GM19351 (cell line): ENCODE measurements around the gene PCBP3.

Experiments
- ATAC-seq: cut with Tn5 transposase; IDR thresholded peaks from one replicate; pipeline ENCODE4 v1.9.1; 2021; ENCODE audit warnings: mild to moderate bottlenecking, moderate library complexity; ENCODE audit not compliant: unreplicated experiment

Gene PCBP3

GRCh38 chr21:45918011-45918410 is 274.5 kb downstream of the PCBP3 start:
- ATAC-seq: no peak

DNA sequence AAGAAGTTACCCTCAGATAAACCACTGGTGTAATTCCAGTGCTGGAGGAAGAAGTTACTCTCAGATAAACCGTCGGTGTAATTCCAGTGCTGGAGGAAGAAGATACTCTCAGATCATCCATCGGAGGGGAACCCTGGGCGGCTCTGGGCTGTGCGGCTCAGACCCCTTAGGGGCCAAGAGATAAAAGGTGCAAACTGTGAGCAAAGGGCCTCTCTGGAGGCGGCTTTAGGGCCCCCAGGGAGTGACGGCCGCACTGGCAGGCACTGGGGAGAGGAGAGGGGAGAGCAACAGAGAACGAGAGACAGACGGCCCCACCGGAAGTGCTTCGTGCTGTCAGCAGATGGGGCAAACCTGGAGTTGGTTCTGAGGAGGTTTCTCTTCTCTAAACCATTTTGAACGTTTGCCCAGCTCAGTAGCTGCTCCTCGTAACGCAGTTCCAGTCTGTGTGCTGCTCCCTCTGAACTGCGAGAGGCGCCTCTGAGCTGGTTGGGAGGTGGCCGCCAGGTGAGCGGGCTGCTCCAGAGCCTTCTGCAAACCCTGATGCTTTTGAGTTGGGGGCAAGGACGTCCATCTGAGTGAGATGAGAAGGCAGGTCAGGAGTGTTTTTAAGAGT is 275.4 kb downstream of the PCBP3 start:
- ATAC-seq: no peak

- no peak for ATAC-seq
Observed at GRCh38 chr21:45919593-45919992, 276.1 kb downstream of the PCBP3 start.

- ATAC-seq: no peak
Observed at GRCh38 chr21:45920824-45921600, 277.5 kb downstream of the PCBP3 start.

- no peak for ATAC-seq
Observed at GRCh38 chr21:45921917-45922316, 278.4 kb downstream of the PCBP3 start.

DNA sequence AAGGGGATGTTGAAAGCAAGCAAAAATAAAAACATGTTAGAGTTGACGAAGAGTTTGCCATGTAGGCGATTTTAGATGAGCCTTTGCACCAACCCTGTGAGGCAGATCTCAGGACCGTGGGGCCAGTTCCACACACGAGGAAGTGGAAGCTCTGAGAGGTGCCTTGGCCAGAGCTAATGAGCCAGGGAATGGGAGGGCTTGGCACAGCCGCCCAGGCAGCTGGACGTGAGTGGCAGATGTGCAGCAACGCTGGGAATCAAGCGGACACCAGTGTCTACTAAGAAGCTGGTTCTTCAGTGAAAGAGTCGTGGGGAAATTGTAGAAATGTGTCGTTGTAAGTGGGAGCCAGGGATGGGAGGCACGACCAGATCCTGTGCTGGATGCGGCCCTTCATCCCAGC is 279.1 kb downstream of the PCBP3 start:
- no peak for ATAC-seq

GRCh38 chr21:45923146-45923545 is 279.6 kb downstream of the PCBP3 start:
- ATAC-seq: no peak

- no peak for ATAC-seq
Observed at GRCh38 chr21:45926281-45926680, 282.8 kb downstream of the PCBP3 start.

GRCh38 chr21:45927032-45927431 is 283.5 kb downstream of the PCBP3 start:
- no peak for ATAC-seq

- no peak for ATAC-seq
Observed at GRCh38 chr21:45927851-45928850, 284.6 kb downstream of the PCBP3 start.

DNA sequence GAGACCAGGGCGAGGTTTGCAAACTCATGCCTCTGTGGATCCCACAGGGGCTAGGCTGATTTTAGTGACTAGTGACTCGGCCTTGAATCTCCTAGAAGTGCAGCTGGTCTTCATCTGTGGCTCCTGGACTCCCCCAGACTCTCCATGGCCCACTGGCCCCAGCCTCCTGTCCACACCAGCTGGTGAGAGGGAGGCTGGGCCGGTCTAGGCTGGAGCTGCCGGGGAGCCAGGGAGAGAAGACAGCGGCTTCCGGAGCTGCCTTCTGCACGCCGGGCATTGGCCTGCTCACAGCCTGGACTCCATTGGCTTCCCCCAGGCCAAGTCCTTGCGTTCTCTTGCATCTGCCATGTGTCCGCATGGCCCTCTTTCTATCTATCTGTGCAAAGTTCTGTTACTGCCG is 285.9 kb downstream of the PCBP3 start:
- no peak for ATAC-seq

GRCh38 chr21:45930231-45930760 is 286.8 kb downstream of the PCBP3 start:
- ATAC-seq: no peak

DNA sequence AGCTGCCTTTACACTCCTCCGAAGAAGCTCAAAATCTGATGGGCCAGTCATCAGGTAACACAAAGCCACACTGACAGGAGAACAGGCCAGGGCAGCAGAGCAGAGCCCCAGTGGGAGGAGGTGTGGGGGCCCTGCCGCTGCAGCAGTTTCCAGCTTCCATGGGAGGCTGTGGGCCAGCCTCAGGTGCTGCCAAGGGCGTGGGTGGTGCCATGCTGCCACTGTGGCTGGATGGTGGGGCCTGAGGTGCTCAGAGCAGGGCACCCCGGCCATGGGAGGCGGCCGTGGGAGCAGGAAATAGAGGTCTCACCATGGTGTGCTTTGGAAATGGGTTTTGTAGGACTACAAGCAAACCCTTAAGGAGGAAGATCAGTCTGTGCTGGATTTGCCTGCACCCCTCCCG is 287.3 kb downstream of the PCBP3 start:
- no peak for ATAC-seq

- no peak for ATAC-seq
Observed at GRCh38 chr21:45931397-45931969, 288.0 kb downstream of the PCBP3 start.

DNA sequence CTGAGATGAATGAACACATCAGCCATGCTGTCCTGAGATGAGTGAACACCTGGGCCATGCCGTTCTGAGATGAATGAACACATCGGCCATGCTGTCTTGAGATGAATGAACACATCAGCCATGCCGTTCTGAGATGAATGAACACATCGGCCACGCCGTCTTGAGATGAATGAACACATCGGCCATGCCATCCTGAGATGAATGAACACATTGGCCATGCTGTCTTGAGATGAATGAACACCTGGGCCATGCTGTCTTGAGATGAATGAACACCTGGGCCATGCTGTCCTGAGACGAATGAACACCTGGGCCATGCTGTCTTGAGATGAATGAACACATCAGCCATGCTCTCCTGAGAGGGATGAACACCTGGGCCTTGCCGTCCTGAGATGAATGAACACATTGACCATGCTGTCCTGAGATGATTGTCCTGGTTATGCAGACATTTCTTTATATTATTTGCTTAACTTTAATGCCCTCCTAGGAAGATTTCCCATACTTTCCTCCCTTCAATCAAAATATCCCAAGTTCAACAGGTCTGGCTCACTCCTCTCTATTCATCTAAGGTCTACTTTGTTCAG is 289.5 kb downstream of the PCBP3 start:
- no peak for ATAC-seq

DNA sequence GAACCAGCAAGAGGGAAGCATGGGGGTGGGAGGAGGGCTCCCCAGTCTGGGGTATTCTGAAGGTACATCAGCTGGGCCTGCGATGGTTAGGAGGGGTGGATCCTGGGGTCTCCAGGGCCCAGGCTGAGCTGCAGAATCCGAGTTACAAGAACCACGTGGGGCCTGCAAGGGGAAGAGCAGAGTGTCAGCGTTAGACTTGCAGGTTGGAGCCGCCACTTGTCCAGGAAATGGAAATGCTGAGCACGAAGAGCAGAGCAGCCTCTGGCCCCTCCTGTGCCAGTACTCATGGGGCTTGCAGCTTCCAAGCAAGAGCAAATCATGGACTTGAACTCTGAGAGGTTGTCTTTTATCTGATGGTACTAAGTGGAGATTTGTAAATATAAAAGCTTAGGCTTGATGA is 290.6 kb downstream of the PCBP3 start:
- no peak for ATAC-seq

- ATAC-seq: no peak
Observed at GRCh38 chr21:45934554-45934953, 291.0 kb downstream of the PCBP3 start.

DNA sequence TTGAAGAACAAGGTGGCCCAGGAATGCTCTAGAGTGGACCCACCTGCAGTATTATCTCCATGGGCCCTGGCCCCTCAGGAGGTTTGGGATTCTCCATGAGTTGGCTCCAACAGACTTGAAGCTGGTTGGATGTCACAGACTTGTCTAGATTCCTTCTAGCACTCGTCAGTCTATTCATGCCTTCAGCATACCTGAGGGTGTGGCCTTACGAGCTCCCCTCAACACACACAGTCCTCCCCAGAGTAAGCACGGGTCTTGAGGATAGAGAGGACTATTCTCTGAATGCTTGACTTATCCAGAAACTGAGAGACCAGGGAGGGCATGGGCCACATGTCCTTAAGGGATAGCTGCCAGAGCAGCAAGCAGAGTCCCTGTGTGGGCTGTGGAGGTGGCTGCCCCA is 292.1 kb downstream of the PCBP3 start:
- ATAC-seq: no peak

DNA sequence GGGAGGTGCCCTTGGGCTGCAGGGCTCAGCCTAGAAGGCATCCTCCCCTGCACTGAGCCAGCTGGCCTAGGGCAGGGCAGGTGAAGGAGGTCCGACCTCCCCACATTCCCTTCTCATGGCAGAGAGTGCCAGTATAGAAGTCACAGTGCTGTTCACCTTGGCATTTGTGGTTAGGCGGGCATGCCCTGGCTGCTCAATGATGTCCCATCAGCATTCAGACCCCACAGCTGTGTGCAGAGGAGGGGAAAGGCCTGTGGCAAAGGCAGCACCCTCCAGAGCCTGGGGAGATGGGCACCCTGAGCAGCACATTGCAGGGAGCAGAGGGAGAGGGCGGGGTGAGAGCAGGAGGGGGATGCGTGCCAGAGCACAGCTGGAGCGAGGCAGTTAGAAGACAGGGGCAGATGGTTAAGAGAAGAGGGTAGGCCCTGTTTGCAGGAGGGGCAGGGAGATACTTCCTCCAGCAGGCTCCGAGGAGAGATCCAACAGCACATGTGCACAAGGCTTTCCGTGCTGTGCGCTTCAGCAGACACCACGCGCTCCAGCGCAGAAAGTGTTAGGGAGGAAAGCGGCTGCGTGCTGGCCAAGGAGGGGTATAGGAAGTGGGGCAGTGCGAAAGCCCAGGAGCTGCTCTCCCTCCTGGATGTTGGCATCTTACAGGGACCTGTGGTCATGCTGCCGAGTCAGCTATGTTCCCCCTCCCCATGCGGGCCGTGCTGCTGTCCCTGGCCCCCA is 294.4 kb downstream of the PCBP3 start:
- ATAC-seq: no peak

- no peak for ATAC-seq
Observed at GRCh38 chr21:45938453-45938755, 294.9 kb downstream of the PCBP3 start.
